Measurements from ENCODE around the gene C16orf92.
A peak's percentile ranks its signal among the peaks of the same experiment; 100 is the strongest.

The C16orf92 gene

DNA sequence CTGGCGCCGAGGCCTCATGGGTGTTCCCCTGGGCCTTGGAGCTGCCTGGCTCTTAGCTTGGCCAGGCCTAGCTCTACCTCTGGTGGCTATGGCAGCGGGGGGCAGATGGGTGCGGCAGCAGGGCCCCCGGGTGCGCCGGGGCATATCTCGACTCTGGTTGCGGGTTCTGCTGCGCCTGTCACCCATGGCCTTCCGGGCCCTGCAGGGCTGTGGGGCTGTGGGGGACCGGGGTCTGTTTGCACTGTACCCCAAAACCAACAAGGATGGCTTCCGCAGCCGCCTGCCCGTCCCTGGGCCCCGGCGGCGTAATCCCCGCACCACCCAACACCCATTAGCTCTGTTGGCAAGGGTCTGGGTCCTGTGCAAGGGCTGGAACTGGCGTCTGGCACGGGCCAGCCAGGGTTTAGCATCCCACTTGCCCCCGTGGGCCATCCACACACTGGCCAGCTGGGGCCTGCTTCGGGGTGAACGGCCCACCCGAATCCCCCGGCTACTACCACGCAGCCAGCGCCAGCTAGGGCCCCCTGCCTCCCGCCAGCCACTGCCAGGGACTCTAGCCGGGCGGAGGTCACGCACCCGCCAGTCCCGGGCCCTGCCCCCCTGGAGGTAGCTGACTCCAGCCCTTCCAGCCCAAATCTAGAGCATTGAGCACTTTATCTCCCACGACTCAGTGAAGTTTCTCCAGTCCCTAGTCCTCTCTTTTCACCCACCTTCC lies 35.5 kb upstream of the C16orf92 start:
- H3K9me3 ChIP-seq (ENCODE audit: severe bottlenecking): no peaks in the 10 kb centered on the region
- DNase-seq: no peak
- peaks cover 91% of the 10 kb centered on the region for H3K36me3 ChIP-seq
- no peak overlapping the region for H3K4me3 ChIP-seq (ENCODE audit: low read depth, low read length)
- TF ChIP-seq CTCF (IDR thresholded peaks at IDR 0.05; ENCODE audit: low read depth, low read length): no peak
- no peaks in the 10 kb centered on the region for H3K27me3 ChIP-seq (ENCODE audit: insufficient read depth, low read depth, severe bottlenecking)
- H3K27ac ChIP-seq: no peak overlapping the region

GRCh38 chr16:29988346-29989075 lies 34.5 kb upstream of the C16orf92 start:
- no peak for DNase-seq
- no peaks in the 10 kb centered on the region for H3K27me3 ChIP-seq (ENCODE audit: insufficient read depth, low read depth, severe bottlenecking)
- no peak overlapping the region for H3K4me3 ChIP-seq (ENCODE audit: low read depth, low read length)
- H3K36me3 ChIP-seq: peaks cover 91% of the 10 kb centered on the region
- peak overlapping the region; percentile 77 for H3K27ac ChIP-seq
- H3K9me3 ChIP-seq (ENCODE audit: severe bottlenecking): no peaks in the 10 kb centered on the region
- no peak for TF ChIP-seq CTCF (IDR thresholded peaks at IDR 0.05; ENCODE audit: low read depth, low read length)

GRCh38 chr16:29989111-29989858 lies 33.7 kb upstream of the C16orf92 start:
- H3K4me3 ChIP-seq (ENCODE audit: low read depth, low read length): no peak overlapping the region
- no peak for TF ChIP-seq CTCF (IDR thresholded peaks at IDR 0.05; ENCODE audit: low read depth, low read length)
- no peaks in the 10 kb centered on the region for H3K9me3 ChIP-seq (ENCODE audit: severe bottlenecking)
- no peaks in the 10 kb centered on the region for H3K27me3 ChIP-seq (ENCODE audit: insufficient read depth, low read depth, severe bottlenecking)
- H3K36me3 ChIP-seq: peaks cover 91% of the 10 kb centered on the region
- H3K27ac ChIP-seq: peak overlapping the region; percentile 77
- DNase-seq: peak; percentile 91

DNA sequence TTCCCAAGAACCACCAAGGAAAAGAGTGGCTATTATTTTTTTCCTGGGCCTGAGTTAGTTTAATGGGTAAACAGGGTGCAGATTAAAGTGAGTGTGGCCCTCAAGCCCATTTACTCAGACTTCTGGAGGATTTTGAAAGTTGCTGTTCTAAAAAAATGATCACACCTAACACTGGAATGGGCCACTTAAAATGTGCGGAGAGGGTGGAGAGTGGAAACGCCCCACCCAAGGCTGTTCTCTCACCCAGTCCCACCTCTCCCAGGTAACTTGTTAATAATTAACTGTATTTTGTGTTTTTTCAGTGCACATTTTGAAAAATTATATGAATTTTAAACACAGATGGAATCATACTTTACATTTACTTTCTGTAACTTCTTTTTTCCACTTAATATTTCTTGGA lies 33.0 kb upstream of the C16orf92 start:
- peaks cover 89% of the 10 kb centered on the region for H3K36me3 ChIP-seq
- H3K9me3 ChIP-seq (ENCODE audit: severe bottlenecking): no peaks in the 10 kb centered on the region
- no peak overlapping the region for H3K4me3 ChIP-seq (ENCODE audit: low read depth, low read length)
- no peak for TF ChIP-seq CTCF (IDR thresholded peaks at IDR 0.05; ENCODE audit: low read depth, low read length)
- H3K27ac ChIP-seq: peak overlapping the region; percentile 77
- DNase-seq: no peak
- no peaks in the 10 kb centered on the region for H3K27me3 ChIP-seq (ENCODE audit: insufficient read depth, low read depth, severe bottlenecking)

DNA sequence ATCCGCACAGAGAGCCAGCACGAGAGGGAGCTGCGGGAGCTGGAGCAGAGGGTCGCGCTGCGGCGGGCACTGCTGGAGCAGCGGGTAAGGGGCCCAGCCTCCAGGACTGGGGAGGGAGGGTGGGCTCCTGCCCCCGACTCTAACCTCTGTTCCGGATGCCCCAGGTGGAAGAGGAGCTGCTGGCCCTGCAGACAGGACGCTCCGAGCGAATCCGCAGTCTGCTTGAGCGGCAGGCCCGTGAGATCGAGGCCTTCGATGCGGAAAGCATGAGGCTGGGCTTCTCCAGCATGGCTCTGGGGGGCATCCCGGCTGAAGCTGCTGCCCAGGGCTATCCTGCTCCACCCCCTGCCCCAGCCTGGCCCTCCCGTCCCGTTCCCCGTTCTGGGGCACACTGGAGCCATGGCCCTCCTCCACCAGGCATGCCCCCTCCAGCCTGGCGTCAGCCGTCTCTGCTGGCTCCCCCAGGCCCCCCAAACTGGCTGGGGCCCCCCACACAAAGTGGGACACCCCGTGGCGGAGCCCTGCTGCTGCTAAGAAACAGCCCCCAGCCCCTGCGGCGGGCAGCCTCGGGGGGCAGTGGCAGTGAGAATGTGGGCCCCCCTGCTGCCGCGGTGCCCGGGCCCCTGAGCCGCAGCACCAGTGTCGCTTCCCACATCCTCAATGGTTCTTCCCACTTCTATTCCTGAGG lies 32.0 kb upstream of the C16orf92 start:
- Histone ChIP-seq H3K36me3 (peaks cover 82% of the 10 kb centered on the region), H3K27ac (no peak overlapping the region)
- no peak for DNase-seq

More for the DNA sequence above, 32.0 kb upstream of the C16orf92 start:
- TF ChIP-seq CTCF (IDR thresholded peaks at IDR 0.05; ENCODE audit: low read depth, low read length): no peak
- no peaks in the 10 kb centered on the region for H3K9me3 ChIP-seq (ENCODE audit: severe bottlenecking)
- H3K27me3 ChIP-seq (ENCODE audit: insufficient read depth, low read depth, severe bottlenecking): no peaks in the 10 kb centered on the region
- H3K4me3 ChIP-seq (ENCODE audit: low read depth, low read length): no peak overlapping the region
